ENCODE results near the gene INPP4A.

Gene INPP4A

DNA sequence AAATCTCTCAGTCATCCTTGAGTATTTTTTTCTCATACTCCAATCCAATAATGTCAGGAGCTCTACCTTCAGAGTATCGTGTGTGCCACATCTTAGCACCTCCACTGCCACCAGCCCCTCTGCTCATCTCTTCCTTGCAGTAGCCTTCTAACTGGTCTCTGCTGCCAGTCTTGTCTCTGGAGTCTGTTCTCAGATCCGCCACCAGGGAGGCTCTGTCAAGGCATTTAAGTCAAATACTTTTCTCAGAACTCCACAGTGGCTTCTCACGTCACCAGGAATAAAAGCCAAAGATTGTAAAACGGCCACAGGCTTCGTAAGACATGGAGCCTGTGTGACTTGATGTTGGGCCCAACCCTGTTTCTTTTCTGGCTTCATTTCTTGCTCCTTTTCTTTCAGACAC lies 170.8 kb downstream of the INPP4A start:
- H3K4me1 ChIP-seq (ENCODE audit: control insufficient read depth, low read depth, low read length): no peaks in the 10 kb centered on the region
- H3K27ac ChIP-seq (ENCODE audit: low read length): no peak overlapping the region
- no peak overlapping the region for H3K4me3 ChIP-seq (ENCODE audit: low read length)
- H3K27me3 ChIP-seq (ENCODE audit: control insufficient read depth, insufficient read depth, low read length): no peaks in the 10 kb centered on the region
- H3K9ac ChIP-seq (ENCODE audit: low read length): no peak overlapping the region
- H3K36me3 ChIP-seq (ENCODE audit: control insufficient read depth, low read depth, low read length): peaks cover 62% of the 10 kb centered on the region
- no peaks in the 10 kb centered on the region for H3K9me3 ChIP-seq (ENCODE audit: control insufficient read depth, low read depth, low read length)

DNA sequence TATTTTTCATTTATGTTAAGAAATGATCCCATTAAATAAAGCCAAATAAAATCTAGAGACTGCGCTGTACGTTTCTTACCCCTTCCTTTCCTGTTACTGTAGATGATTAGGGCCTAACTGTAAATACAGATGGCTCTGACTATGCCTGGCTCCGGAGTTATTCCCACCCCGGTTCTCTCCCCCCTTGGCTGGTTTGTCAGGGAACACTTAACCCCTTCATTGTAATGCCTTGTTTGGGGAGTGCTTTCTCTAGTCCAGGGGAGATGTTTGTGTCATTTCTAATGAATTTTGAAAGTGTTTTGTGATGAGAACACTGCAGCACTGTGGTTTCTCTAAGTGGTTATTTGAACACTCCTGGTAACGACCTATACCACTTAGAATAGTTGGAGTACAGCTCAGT lies 172.5 kb downstream of the INPP4A start:
- H3K36me3 ChIP-seq (ENCODE audit: control insufficient read depth, low read depth, low read length): peaks cover 52% of the 10 kb centered on the region
- H3K27me3 ChIP-seq (ENCODE audit: control insufficient read depth, insufficient read depth, low read length): no peaks in the 10 kb centered on the region
- H3K9me3 ChIP-seq (ENCODE audit: control insufficient read depth, low read depth, low read length): no peaks in the 10 kb centered on the region
- H3K4me3 ChIP-seq (ENCODE audit: low read length): no peak overlapping the region
- H3K9ac ChIP-seq (ENCODE audit: low read length): no peak overlapping the region
- no peak overlapping the region for H3K27ac ChIP-seq (ENCODE audit: low read length)
- no peaks in the 10 kb centered on the region for H3K4me1 ChIP-seq (ENCODE audit: control insufficient read depth, low read depth, low read length)

DNA sequence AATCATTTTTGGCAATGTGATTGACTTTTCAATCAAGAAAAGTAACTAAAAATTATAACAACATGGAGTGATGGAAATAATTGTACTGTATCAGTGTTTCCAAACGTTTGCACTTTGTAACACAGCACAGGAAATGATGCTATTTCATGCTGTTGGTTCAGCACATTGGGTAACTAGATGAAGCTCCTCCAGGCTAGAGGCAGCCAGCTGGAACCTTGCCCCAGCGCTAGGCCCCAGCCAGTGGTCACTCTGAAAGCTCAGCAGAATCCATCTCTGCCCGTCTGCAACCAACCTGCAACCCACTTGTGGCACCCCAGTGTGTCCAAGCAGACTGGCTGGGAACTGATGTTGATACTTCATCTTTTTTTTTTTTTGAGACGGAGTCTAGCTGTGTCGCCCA lies 179.0 kb downstream of the INPP4A start:
- H3K4me3 ChIP-seq (ENCODE audit: low read length): no peak overlapping the region
- no peak overlapping the region for H3K9ac ChIP-seq (ENCODE audit: low read length)
- no peaks in the 10 kb centered on the region for H3K9me3 ChIP-seq (ENCODE audit: control insufficient read depth, low read depth, low read length)
- no peaks in the 10 kb centered on the region for H3K27me3 ChIP-seq (ENCODE audit: control insufficient read depth, insufficient read depth, low read length)
- H3K4me1 ChIP-seq (ENCODE audit: control insufficient read depth, low read depth, low read length): no peaks in the 10 kb centered on the region
- H3K27ac ChIP-seq (ENCODE audit: low read length): no peak overlapping the region
- no peaks in the 10 kb centered on the region for H3K36me3 ChIP-seq (ENCODE audit: control insufficient read depth, low read depth, low read length)

DNA sequence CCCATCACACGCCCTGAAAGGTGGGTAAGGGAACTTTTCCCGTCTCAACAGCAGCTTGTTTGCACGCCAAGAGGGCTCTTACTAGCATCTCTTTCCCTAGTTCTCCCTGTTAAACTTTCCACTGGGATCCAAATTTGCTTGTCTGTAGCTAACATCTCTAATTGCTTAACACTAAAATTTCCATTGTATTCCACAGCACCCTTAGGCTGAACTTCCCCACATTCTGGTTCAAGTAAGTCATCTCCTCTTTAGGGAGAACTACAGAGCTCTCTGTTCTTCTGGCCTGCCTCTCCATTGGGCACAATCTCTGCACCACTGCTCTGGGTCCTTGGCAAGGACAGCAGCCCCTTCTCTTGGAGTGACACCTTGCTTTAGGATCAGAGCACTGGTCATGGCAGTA lies 187.7 kb downstream of the INPP4A start:
- no peaks in the 10 kb centered on the region for H3K9me3 ChIP-seq (ENCODE audit: control insufficient read depth, low read depth, low read length)
- H3K27ac ChIP-seq (ENCODE audit: low read length): no peak overlapping the region

DNA sequence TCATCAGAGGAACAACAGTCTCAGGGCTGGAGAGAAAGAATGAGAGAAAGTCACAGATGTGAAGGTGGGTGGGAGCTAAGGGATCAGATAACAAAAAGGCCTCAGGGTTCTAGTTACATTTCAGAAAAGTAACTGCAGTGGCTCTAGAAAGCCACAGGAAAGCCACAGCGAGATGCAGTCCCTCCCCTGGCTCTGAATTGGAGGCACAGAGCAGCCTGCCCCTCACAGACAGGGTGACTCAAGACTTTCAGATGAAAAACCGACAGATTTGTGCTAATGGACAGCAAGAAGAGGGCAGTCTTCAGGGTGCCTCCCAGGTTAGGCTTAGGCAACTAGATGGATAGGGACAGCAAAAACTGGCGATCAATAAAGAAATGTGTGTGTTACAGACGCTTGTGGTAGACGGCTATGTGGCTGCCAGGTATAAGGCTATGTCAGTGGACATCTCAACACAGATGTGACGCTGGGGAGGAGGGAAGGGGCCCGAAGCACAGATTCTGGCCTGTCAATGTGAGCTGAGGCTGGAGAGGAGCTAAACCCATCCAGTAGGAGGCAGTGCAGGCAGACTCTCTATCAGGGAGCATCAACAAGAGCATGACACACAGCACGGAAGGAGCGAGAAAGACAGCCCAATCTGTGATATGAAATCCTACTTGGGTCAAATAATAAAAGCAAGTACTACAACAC lies 189.9 kb downstream of the INPP4A start:
- Histone ChIP-seq H3K9ac (ENCODE audit: low read length) (no peak overlapping the region), H3K9me3 (ENCODE audit: control insufficient read depth, low read depth, low read length) (no peaks in the 10 kb centered on the region), H3K4me1 (ENCODE audit: control insufficient read depth, low read depth, low read length) (peaks cover 3% of the 10 kb centered on the region), H3K36me3 (ENCODE audit: control insufficient read depth, low read depth, low read length) (no peaks in the 10 kb centered on the region), H3K27ac (ENCODE audit: low read length) (no peak overlapping the region), H3K27me3 (ENCODE audit: control insufficient read depth, insufficient read depth, low read length) (no peaks in the 10 kb centered on the region), H3K4me3 (ENCODE audit: low read length) (no peak overlapping the region)

More for the DNA sequence above, 187.7 kb downstream of the INPP4A start:
- H3K27me3 ChIP-seq (ENCODE audit: control insufficient read depth, insufficient read depth, low read length): no peaks in the 10 kb centered on the region
- H3K4me1 ChIP-seq (ENCODE audit: control insufficient read depth, low read depth, low read length): peaks cover 3% of the 10 kb centered on the region
- no peak overlapping the region for H3K4me3 ChIP-seq (ENCODE audit: low read length)
- no peak overlapping the region for H3K9ac ChIP-seq (ENCODE audit: low read length)
- H3K36me3 ChIP-seq (ENCODE audit: control insufficient read depth, low read depth, low read length): no peaks in the 10 kb centered on the region

DNA sequence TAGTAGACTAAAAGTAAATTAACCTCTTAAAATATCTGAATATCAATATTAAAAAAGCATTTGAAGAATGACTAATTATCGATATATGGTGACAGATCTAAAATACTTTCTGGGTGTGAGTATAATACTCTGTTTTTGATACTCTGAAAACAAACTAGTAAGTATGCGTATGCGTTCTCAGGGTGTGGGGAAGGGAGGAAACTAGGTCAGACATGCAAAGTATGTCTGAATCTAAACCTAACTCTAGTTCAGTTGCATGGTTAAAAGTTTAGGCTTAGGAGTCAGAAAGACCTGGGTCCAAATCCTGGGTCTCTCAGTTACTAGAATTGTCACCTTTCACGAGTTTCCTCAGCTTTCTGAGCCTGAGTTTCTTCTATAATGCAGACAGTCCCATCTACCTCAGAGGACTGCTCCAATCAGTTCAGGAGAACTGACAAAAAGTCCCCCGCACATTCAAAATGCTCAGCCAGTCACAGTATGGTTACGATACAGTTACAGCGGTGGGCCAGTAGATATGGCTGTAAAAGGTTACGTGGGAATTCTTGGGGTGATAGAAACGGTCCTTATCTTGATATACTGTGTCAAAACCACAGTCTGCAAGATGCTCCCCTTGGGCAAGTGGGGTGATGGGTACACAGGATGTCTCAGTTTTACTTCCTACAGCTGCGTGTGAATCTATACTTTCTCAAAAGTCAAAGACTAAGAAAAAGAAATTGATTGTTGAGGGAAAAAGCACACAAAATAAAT lies 192.9 kb downstream of the INPP4A start:
- H3K4me3 ChIP-seq (ENCODE audit: low read length): no peak overlapping the region
- H3K27ac ChIP-seq (ENCODE audit: low read length): no peak overlapping the region
- H3K4me1 ChIP-seq (ENCODE audit: control insufficient read depth, low read depth, low read length): peaks cover 3% of the 10 kb centered on the region
- H3K9me3 ChIP-seq (ENCODE audit: control insufficient read depth, low read depth, low read length): no peaks in the 10 kb centered on the region
- no peaks in the 10 kb centered on the region for H3K36me3 ChIP-seq (ENCODE audit: control insufficient read depth, low read depth, low read length)
- no peaks in the 10 kb centered on the region for H3K27me3 ChIP-seq (ENCODE audit: control insufficient read depth, insufficient read depth, low read length)
- no peak overlapping the region for H3K9ac ChIP-seq (ENCODE audit: low read length)

DNA sequence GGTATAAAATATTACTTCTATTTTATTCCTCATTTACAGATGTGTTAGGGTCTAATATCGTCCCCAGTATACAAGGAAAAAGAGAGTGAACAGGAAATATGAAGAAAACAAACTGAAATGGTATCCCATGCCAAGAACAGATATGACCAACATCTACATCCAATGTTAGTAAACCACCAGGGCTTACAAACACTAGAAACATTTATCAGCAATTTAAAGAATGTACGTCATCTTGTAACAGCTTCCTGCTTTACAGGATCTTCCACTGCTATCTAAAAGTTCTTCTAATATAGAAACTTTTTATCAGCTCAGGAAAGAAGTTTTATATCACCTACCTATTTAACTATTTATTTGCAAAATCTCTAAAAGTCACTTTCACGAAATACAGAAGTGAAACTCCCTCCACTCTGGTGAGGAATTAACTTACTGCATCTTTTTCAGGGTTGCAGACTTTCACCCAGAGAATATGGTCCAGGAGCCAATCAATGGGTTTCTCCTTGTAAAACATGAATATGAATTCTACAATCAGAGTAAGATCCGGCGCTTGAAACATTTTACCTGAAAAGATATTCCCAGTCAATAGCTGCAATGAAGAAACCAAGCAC lies 198.9 kb downstream of the INPP4A start:
- Histone ChIP-seq H3K27me3 (ENCODE audit: control insufficient read depth, insufficient read depth, low read length) (no peaks in the 10 kb centered on the region), H3K9me3 (ENCODE audit: control insufficient read depth, low read depth, low read length) (no peaks in the 10 kb centered on the region), H3K4me3 (ENCODE audit: low read length) (no peak overlapping the region), H3K27ac (ENCODE audit: low read length) (no peak overlapping the region), H3K4me1 (ENCODE audit: control insufficient read depth, low read depth, low read length) (peaks cover 12% of the 10 kb centered on the region), H3K36me3 (ENCODE audit: control insufficient read depth, low read depth, low read length) (no peaks in the 10 kb centered on the region), H3K9ac (ENCODE audit: low read length) (no peak overlapping the region)

Data from iPS-18a (cell line).